CD8-positive, alpha-beta memory T cell (primary cell): ENCODE results near the gene ORAI3. TPM values are rescaled to one million over a fixed set of nuclear protein-coding genes. Genes with fewer than 3 reads are reported as not detected.

Experiments used
- CTCF ChIA-PET: fragments of 350-600 bp; sonication (Branson Sonifier 250); formaldehyde crosslinking; loops from one replicate; lab custom pipeline; 2021; ENCODE audit warnings: antibody characterized with exemption; lab: Charles Lee
- POLR2A ChIA-PET: fragments of 350-600 bp; sonication (Branson Sonifier 250); formaldehyde crosslinking; loops from one replicate; lab custom pipeline; 2021; ENCODE audit warnings: antibody characterized with exemption; lab: Charles Lee
- DNase-seq, 5 donors: peaks; one replicate each; pipeline versions ENCODE4 v3.0.0 to v3.0.0-alpha.2; 2020 to 2022; ENCODE audit warnings: mixed read lengths in 1 of 5
- H3K27ac ChIP-seq: one replicate; pipeline ENCODE4 v1.7.0; 2013; ENCODE audit warnings: low read depth, mild to moderate bottlenecking, low read length, moderate library complexity
- H3K27me3 ChIP-seq: 2 replicates; pipeline ENCODE4 v1.7.0; 2013; ENCODE audit warnings: low read length, mild to moderate bottlenecking; ENCODE audit not compliant: insufficient read depth, poor library complexity, severe bottlenecking
- H3K36me3 ChIP-seq: 2 replicates; pipeline ENCODE4 v1.7.0; 2013; ENCODE audit warnings: mild to moderate bottlenecking, low read length, moderate library complexity; ENCODE audit not compliant: insufficient read depth
- H3K4me1 ChIP-seq: 2 replicates; pipeline ENCODE4 v1.7.0; 2013; ENCODE audit warnings: mild to moderate bottlenecking, low read length, moderate library complexity; ENCODE audit not compliant: insufficient read depth
- H3K4me3 ChIP-seq: 2 replicates; pipeline ENCODE4 v1.7.0; 2013; ENCODE audit warnings: mild to moderate bottlenecking, low read length
- H3K9me3 ChIP-seq: 2 replicates; pipeline ENCODE4 v1.7.0; 2013; ENCODE audit warnings: mild to moderate bottlenecking, low read length
- H3K27ac Mint-ChIP-seq, 8 donors: one replicate each; pipeline ENCODE4 v1.8.0; 2020 to 2021; ENCODE audit warnings: mixed read lengths in 8 of 8, mild to moderate bottlenecking in 6 of 8, inconsistent platforms in 3 of 8, moderate library complexity in 3 of 8
- H3K27me3 Mint-ChIP-seq, 2 donors: one replicate each; pipeline ENCODE4 v1.8.0; 2020 to 2021; ENCODE audit warnings: mixed read lengths in 2 of 2, mild to moderate bottlenecking in 1 of 2, moderate library complexity in 1 of 2
- H3K36me3 Mint-ChIP-seq, 3 donors: one replicate each; pipeline ENCODE4 v1.8.0; 2020 to 2021; ENCODE audit warnings: mixed read lengths in 3 of 3, inconsistent platforms in 1 of 3, mild to moderate bottlenecking in 1 of 3
- H3K4me1 Mint-ChIP-seq, 3 donors: one replicate each; pipeline ENCODE4 v1.8.0; 2020 to 2021; ENCODE audit warnings: mixed read lengths in 3 of 3, inconsistent platforms in 1 of 3, mild to moderate bottlenecking in 1 of 3
- H3K4me3 Mint-ChIP-seq, 7 donors: one replicate each; pipeline ENCODE4 v1.8.0; 2020 to 2021; ENCODE audit warnings: mixed read lengths in 7 of 7, mild to moderate bottlenecking in 6 of 7, moderate library complexity in 4 of 7, inconsistent platforms in 2 of 7
- H3K9me3 Mint-ChIP-seq, 5 donors: one replicate each; pipeline ENCODE4 v1.8.0; 2020 to 2022; ENCODE audit warnings: mixed read lengths in 5 of 5, mild to moderate bottlenecking in 3 of 5, moderate library complexity in 2 of 5, inconsistent platforms in 1 of 5
- polyA plus RNA-seq: library from polyadenylated mRNA; unstranded; fragments of 300-500 nt; fragmentation: Illumina TruSeq; gene quantifications from one replicate; pipeline ENCODE4 v1.2.3, GENCODE V29; 2021
- total RNA-seq, 2 experiments: library from RNA; stranded (reverse); gene quantifications; one replicate each; pipeline ENCODE4 v1.2.3, GENCODE V29; 2021

ORAI3 gene
- total and polyA plus RNA-seq, 3 experiments from 2014 or later, result 8.5 to 25.8 (median 8.8) TPM

- peaks cover 0 to 6% (median 0%) of the 10 kb centered on the region in 3 donors for H3K4me1 Mint-ChIP-seq
- Histone ChIP-seq H3K27me3 (no peaks in the 10 kb centered on the region), H3K27ac (no peak overlapping the region), H3K36me3 (peaks cover 4% of the 10 kb centered on the region), H3K9me3 (no peaks in the 10 kb centered on the region), H3K4me3 (no peak overlapping the region), H3K4me1 (no peaks in the 10 kb centered on the region)
- no peaks in the 10 kb centered on the region for H3K27me3 Mint-ChIP-seq
- CTCF ChIA-PET, result interaction anchor here (0.8 to 5.8 kb wide), 13 partner anchors 9 to 883 kb away, joined by 3 to 29 read pairs (median 5); partner anchors contain the start of genes ARMC5, ZNF646, ZNF668 and ZNF843
- no peaks in the 10 kb centered on the region for H3K9me3 Mint-ChIP-seq
- H3K4me3 Mint-ChIP-seq, result no peak overlapping the region
- POLR2A ChIA-PET, result interaction anchor here (0.6 kb wide), 2 partner anchors 159 to 289 kb away, joined by 4 to 9 read pairs; no protein-coding TSS in a partner anchor
- no peak overlapping the region for H3K27ac Mint-ChIP-seq
- no peak for DNase-seq
- H3K36me3 Mint-ChIP-seq, result peaks cover 0 to 34% (median 3%) of the 10 kb centered on the region in 3 donors
Measured at GRCh38 chr16:30985401-30986128, 36.7 kb downstream of the ORAI3 start.

DNA sequence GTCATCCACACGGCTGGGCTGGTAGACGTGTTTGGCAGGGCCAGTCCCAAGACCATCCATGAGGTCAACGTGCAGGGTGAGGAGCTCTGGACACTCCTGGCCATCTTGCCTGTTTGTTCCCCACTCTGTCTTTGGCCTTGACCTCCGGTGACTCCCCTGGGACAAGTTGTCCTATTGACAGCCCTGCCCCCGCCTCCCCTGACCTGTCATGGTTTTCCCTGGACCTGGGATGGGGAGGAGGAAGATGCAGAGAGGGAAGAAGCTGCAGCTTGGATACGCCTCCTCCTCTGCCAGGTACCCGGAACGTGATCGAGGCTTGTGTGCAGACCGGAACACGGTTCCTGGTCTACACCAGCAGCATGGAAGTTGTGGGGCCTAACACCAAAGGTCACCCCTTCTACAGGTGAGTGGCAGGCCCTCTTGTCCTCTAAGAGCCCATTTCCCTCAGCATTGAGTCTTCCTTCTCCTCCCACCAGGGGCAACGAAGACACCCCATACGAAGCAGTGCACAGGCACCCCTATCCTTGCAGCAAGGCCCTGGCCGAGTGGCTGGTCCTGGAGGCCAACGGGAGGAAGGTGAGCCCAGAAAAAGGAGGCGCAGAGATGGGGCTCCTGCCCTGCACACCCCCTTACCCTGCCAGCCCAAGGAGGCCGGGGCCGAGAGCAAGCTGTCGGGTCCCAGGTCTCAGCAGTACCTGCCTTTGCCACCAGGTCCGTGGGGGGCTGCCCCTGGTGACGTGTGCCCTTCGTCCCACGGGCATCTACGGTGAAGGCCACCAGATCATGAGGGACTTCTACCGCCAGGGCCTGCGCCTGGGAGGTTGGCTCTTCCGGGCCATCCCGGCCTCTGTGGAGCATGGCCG lies 37.5 kb downstream of the ORAI3 start:
- DNase-seq, result no peak
- H3K36me3 ChIP-seq, result peaks cover 4% of the 10 kb centered on the region
- peak overlapping the region in 1 of 8 donors; percentile 17 for H3K27ac Mint-ChIP-seq
- no peak overlapping the region for H3K27ac ChIP-seq
- H3K27me3 Mint-ChIP-seq, result no peaks in the 10 kb centered on the region
- peaks cover 0 to 6% (median 0%) of the 10 kb centered on the region in 3 donors for H3K4me1 Mint-ChIP-seq
- ChIA-PET POLR2A (interaction anchor here (0.6 kb wide), 1 partner anchor 159 kb away, joined by 9 read pairs; no protein-coding TSS in a partner anchor), CTCF (interaction anchor here (0.8 to 5.8 kb wide), 9 partner anchors 8 to 882 kb away, joined by 3 to 29 read pairs (median 5); partner anchors contain the start of genes ZNF646, ZNF668 and ZNF843)
- H3K4me1 ChIP-seq, result no peaks in the 10 kb centered on the region
- H3K4me3 Mint-ChIP-seq, result no peak overlapping the region
- no peaks in the 10 kb centered on the region for H3K9me3 ChIP-seq
- no peaks in the 10 kb centered on the region for H3K9me3 Mint-ChIP-seq
- H3K36me3 Mint-ChIP-seq, result peaks cover 0 to 27% (median 3%) of the 10 kb centered on the region in 3 donors
- no peak overlapping the region for H3K4me3 ChIP-seq
- H3K27me3 ChIP-seq, result no peaks in the 10 kb centered on the region

- POLR2A ChIA-PET, result no interaction called here
- Histone ChIP-seq H3K9me3 (no peaks in the 10 kb centered on the region), H3K36me3 (no peaks in the 10 kb centered on the region), H3K27me3 (no peaks in the 10 kb centered on the region), H3K4me1 (no peaks in the 10 kb centered on the region), H3K27ac (no peak overlapping the region), H3K4me3 (no peak overlapping the region)
- Mint-ChIP-seq H3K27ac (no peak overlapping the region), H3K36me3 (peaks cover 0 to 16% (median 2%) of the 10 kb centered on the region in 3 donors), H3K4me3 (no peak overlapping the region), H3K27me3 (no peaks in the 10 kb centered on the region), H3K9me3 (no peaks in the 10 kb centered on the region), H3K4me1 (peaks cover 0 to 6% (median 0%) of the 10 kb centered on the region in 3 donors)
- no peak for DNase-seq
- CTCF ChIA-PET, result interaction anchor here (0.6 kb wide), 1 partner anchor 154 kb away, joined by 3 read pairs; no protein-coding TSS in a partner anchor
Measured at GRCh38 chr16:30987581-30988190, 38.8 kb downstream of the ORAI3 start.

GRCh38 chr16:30989469-30990047 lies 40.7 kb downstream of the ORAI3 start:
- Mint-ChIP-seq H3K27me3 (no peaks in the 10 kb centered on the region), H3K27ac (no peak overlapping the region), H3K36me3 (peaks cover 0 to 1% (median 0%) of the 10 kb centered on the region in 3 donors), H3K4me3 (no peak overlapping the region), H3K9me3 (no peaks in the 10 kb centered on the region), H3K4me1 (peaks cover 0 to 3% (median 0%) of the 10 kb centered on the region in 3 donors)
- Histone ChIP-seq H3K27ac (no peak overlapping the region), H3K4me1 (no peaks in the 10 kb centered on the region), H3K36me3 (no peaks in the 10 kb centered on the region), H3K27me3 (no peaks in the 10 kb centered on the region), H3K4me3 (no peak overlapping the region), H3K9me3 (no peaks in the 10 kb centered on the region)
- no peak for DNase-seq
- ChIA-PET POLR2A (no interaction called here), CTCF (no interaction called here)

DNA sequence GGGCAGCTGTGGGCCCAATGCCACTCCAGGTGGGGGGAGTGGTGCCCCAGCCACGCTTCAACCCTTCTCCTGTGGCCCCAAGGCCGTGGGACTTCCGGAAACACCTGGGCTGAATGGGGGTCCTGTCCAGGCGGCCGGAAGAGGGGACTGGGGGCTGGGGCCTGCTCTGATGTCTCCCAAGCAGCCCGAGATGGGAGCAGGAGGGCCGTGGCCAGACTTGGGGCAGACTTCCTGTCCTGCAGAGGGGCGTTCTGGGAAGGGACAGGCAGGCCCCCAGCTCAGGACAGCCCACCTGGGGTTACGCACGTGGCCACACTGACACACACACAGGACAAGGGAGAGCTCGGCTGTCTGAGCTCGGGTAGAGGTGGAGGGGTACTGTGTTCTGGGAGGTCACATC lies 41.2 kb downstream of the ORAI3 start:
- Mint-ChIP-seq H3K9me3 (no peaks in the 10 kb centered on the region), H3K4me1 (peaks cover 0 to 3% (median 0%) of the 10 kb centered on the region in 3 donors), H3K36me3 (peaks cover 0 to 1% (median 0%) of the 10 kb centered on the region in 3 donors), H3K4me3 (no peak overlapping the region), H3K27ac (no peak overlapping the region), H3K27me3 (no peaks in the 10 kb centered on the region)
- no peaks in the 10 kb centered on the region for H3K36me3 ChIP-seq
- H3K4me3 ChIP-seq, result no peak overlapping the region
- no peak overlapping the region for H3K27ac ChIP-seq
- H3K4me1 ChIP-seq, result no peaks in the 10 kb centered on the region
- H3K27me3 ChIP-seq, result no peaks in the 10 kb centered on the region
- H3K9me3 ChIP-seq, result no peaks in the 10 kb centered on the region
- POLR2A ChIA-PET, result no interaction called here
- no peak for DNase-seq
- CTCF ChIA-PET, result no interaction called here

- H3K36me3 Mint-ChIP-seq, result peaks cover 0 to 1% (median 0%) of the 10 kb centered on the region in 3 donors
Measured at GRCh38 chr16:30991052-30991451, 42.2 kb downstream of the ORAI3 start.

GRCh38 chr16:30992276-30992780 lies 43.5 kb downstream of the ORAI3 start:
- Mint-ChIP-seq H3K4me1 (peaks cover 0 to 9% (median 6%) of the 10 kb centered on the region in 3 donors), H3K4me3 (no peak overlapping the region), H3K27ac (no peak overlapping the region), H3K36me3 (no peaks in the 10 kb centered on the region), H3K9me3 (no peaks in the 10 kb centered on the region), H3K27me3 (no peaks in the 10 kb centered on the region)
- DNase-seq, result no peak
- no peaks in the 10 kb centered on the region for H3K36me3 ChIP-seq
- H3K4me3 ChIP-seq, result no peak overlapping the region
- H3K9me3 ChIP-seq, result no peaks in the 10 kb centered on the region
- no peak overlapping the region for H3K27ac ChIP-seq
- ChIA-PET CTCF (no interaction called here), POLR2A (interaction anchor here (0.7 kb wide), 1 partner anchor 180 kb away, joined by 4 read pairs; no protein-coding TSS in a partner anchor)
- no peaks in the 10 kb centered on the region for H3K27me3 ChIP-seq
- peaks cover 9% of the 10 kb centered on the region for H3K4me1 ChIP-seq

More at GRCh38 chr16:30991052-30991451, 42.2 kb downstream of the ORAI3 start:
- Mint-ChIP-seq H3K27ac (no peak overlapping the region), H3K4me3 (no peak overlapping the region), H3K27me3 (no peaks in the 10 kb centered on the region), H3K4me1 (peaks cover 0 to 3% (median under 1%) of the 10 kb centered on the region in 3 donors), H3K9me3 (no peaks in the 10 kb centered on the region)
- no peaks in the 10 kb centered on the region for H3K4me1 ChIP-seq
- H3K36me3 ChIP-seq, result no peaks in the 10 kb centered on the region
- POLR2A ChIA-PET, result no interaction called here
- no peak overlapping the region for H3K4me3 ChIP-seq
- no peaks in the 10 kb centered on the region for H3K27me3 ChIP-seq
- H3K27ac ChIP-seq, result no peak overlapping the region
- DNase-seq, result no peak
- H3K9me3 ChIP-seq, result no peaks in the 10 kb centered on the region
- CTCF ChIA-PET, result no interaction called here
